Measurements from ENCODE around the gene TTC33. TPM values are rescaled to one million over a fixed set of nuclear protein-coding genes. Genes with fewer than 3 reads are reported as not detected.

Gene TTC33
- total and polyA plus RNA-seq, 2 experiments from 2014 or later = 8.0 to 9.0 TPM

GRCh38 chr5:40477856-40478546 is 277.8 kb downstream of the TTC33 start:
- peak overlapping the region; percentile 16; the same call in 1 of the 2 replicates for H3K27ac ChIP-seq
- H3K9me2 ChIP-seq (ENCODE audit: insufficient read depth) = no peaks in the 10 kb centered on the region
- peaks cover 25% of the 10 kb centered on the region for H3K4me1 ChIP-seq (ENCODE audit: insufficient read depth)
- H3K4me3 ChIP-seq = peak overlapping the region; percentile 17; the same call in 1 of the 2 replicates
- peak; percentile 84 for DNase-seq
- WGBS, 2 experiments (ENCODE audit: low coverage in 1 of 2, low lambda C conversion rate in 2 of 2, missing lambda C conversion rate in 2 of 2) = 7 to 9% methylated on average over 8 of the region's 8 CpGs
- H3F3A ChIP-seq (ENCODE audit: insufficient read depth) = peaks cover 20% of the 10 kb centered on the region
- H4K20me1 ChIP-seq (ENCODE audit: insufficient read depth) = no peaks in the 10 kb centered on the region
- H2AFZ ChIP-seq = no peak overlapping the region
- H3K27me3 ChIP-seq (replicated peaks; ENCODE audit: insufficient read depth) = 0 out of 2 replicates have a peak, but pooled peaks cover 2% of the 10 kb centered on the region
- H3K9ac ChIP-seq = no peak overlapping the region
- in situ Hi-C loops (cut with MboI) = no loop called here
- peak; percentile 89; the same call in 1 of the 2 replicates for TF ChIP-seq EZH2phosphoT487 (IDR thresholded peaks at IDR 0.05; ENCODE audit: insufficient read depth, low read depth)
- TF ChIP-seq EZH2 (IDR thresholded peaks at IDR 0.05; ENCODE audit: insufficient read depth, poor library complexity, severe bottlenecking) = no peak
- no peaks in the 10 kb centered on the region for H3K9me3 ChIP-seq (ENCODE audit: low read depth)
- H3K4me2 ChIP-seq (ENCODE audit: unreplicated experiment) = peak overlapping the region; percentile 56
- no peaks in the 10 kb centered on the region for H3K36me3 ChIP-seq (ENCODE audit: low read depth)
- H3K79me2 ChIP-seq (ENCODE audit: insufficient read depth) = no peaks in the 10 kb centered on the region

- 38 to 41% methylated on average over 3 of the region's 3 CpGs for WGBS, 2 experiments (ENCODE audit: low coverage in 1 of 2, low lambda C conversion rate in 2 of 2, missing lambda C conversion rate in 2 of 2)
- Histone ChIP-seq H3K4me3 (no peak overlapping the region), H3K27me3 (replicated peaks; ENCODE audit: insufficient read depth) (peaks cover 2% of the 10 kb centered on the region; the same call in 1 of the 2 replicates), H2AFZ (no peak overlapping the region), H3K9me2 (ENCODE audit: insufficient read depth) (no peaks in the 10 kb centered on the region), H3K9me3 (ENCODE audit: low read depth) (no peaks in the 10 kb centered on the region), H4K20me1 (ENCODE audit: insufficient read depth) (no peaks in the 10 kb centered on the region), H3F3A (ENCODE audit: insufficient read depth) (peaks cover 20% of the 10 kb centered on the region), H3K79me2 (ENCODE audit: insufficient read depth) (no peaks in the 10 kb centered on the region), H3K36me3 (ENCODE audit: low read depth) (no peaks in the 10 kb centered on the region), H3K9ac (no peak overlapping the region), H3K4me1 (ENCODE audit: insufficient read depth) (peaks cover 25% of the 10 kb centered on the region), H3K4me2 (ENCODE audit: unreplicated experiment) (no peak overlapping the region), H3K27ac (no peak overlapping the region)
- in situ Hi-C loops (cut with MboI) = no loop called here
- no peak for TF ChIP-seq EZH2 (IDR thresholded peaks at IDR 0.05; ENCODE audit: insufficient read depth, poor library complexity, severe bottlenecking)
- TF ChIP-seq EZH2phosphoT487 (IDR thresholded peaks at IDR 0.05; ENCODE audit: insufficient read depth, low read depth) = no peak
- DNase-seq = peak; percentile 69
Measured at GRCh38 chr5:40475561-40475960, 280.2 kb downstream of the TTC33 start.

DNA sequence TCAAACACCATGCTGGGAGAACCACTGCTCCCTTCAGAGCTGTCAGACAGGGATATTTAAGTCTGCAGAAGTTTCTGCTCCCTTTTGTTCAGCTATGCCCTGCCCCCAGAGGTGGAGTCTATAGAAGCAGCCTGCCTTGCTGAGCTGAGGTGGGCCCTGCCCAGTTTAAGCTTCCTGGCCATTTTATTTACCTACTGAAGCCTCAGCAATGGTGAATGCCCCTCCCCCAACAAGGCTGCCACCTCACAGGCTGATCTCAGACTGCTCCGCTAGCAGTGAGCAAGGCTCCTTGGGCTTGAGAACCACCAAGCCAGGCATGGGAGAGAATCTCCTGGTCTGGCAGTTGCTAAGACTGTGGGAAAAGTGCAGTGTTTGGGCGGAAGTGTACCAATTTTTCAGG is 281.5 kb downstream of the TTC33 start:
- Histone ChIP-seq H3K27ac (no peak overlapping the region), H3K4me3 (no peak overlapping the region), H3F3A (ENCODE audit: insufficient read depth) (peaks cover 20% of the 10 kb centered on the region), H3K9ac (no peak overlapping the region), H2AFZ (no peak overlapping the region), H3K27me3 (replicated peaks; ENCODE audit: insufficient read depth) (no peaks in the 10 kb centered on the region; the same call in 1 of the 2 replicates), H3K9me3 (ENCODE audit: low read depth) (no peaks in the 10 kb centered on the region), H3K4me2 (ENCODE audit: unreplicated experiment) (no peak overlapping the region), H3K9me2 (ENCODE audit: insufficient read depth) (no peaks in the 10 kb centered on the region), H3K4me1 (ENCODE audit: insufficient read depth) (peaks cover 25% of the 10 kb centered on the region), H3K36me3 (ENCODE audit: low read depth) (no peaks in the 10 kb centered on the region), H4K20me1 (ENCODE audit: insufficient read depth) (no peaks in the 10 kb centered on the region), H3K79me2 (ENCODE audit: insufficient read depth) (no peaks in the 10 kb centered on the region)
- no peak for DNase-seq
- TF ChIP-seq EZH2phosphoT487 (IDR thresholded peaks at IDR 0.05; ENCODE audit: insufficient read depth, low read depth) = no peak
- TF ChIP-seq EZH2 (IDR thresholded peaks at IDR 0.05; ENCODE audit: insufficient read depth, poor library complexity, severe bottlenecking) = no peak
- in situ Hi-C loops (cut with MboI) = no loop called here
- 83 to 98% methylated on average over 2 of the region's 2 CpGs for WGBS, 2 experiments (ENCODE audit: low coverage in 1 of 2, low lambda C conversion rate in 2 of 2, missing lambda C conversion rate in 2 of 2)

- no peak overlapping the region for H2AFZ ChIP-seq
- no peaks in the 10 kb centered on the region for H3K79me2 ChIP-seq (ENCODE audit: insufficient read depth)
- no peaks in the 10 kb centered on the region for H3K9me3 ChIP-seq (ENCODE audit: low read depth)
- WGBS, 2 experiments (ENCODE audit: low coverage in 1 of 2, low lambda C conversion rate in 2 of 2, missing lambda C conversion rate in 2 of 2) = 82 to 84% methylated on average over 1 of the region's 1 CpG
- H3K9ac ChIP-seq = no peak overlapping the region
- no peak for DNase-seq
- H3K27ac ChIP-seq = no peak overlapping the region
- TF ChIP-seq EZH2 (IDR thresholded peaks at IDR 0.05; ENCODE audit: insufficient read depth, poor library complexity, severe bottlenecking) (no peak), EZH2phosphoT487 (IDR thresholded peaks at IDR 0.05; ENCODE audit: insufficient read depth, low read depth) (no peak)
- in situ Hi-C loops (cut with MboI) = no loop called here
- H4K20me1 ChIP-seq (ENCODE audit: insufficient read depth) = no peaks in the 10 kb centered on the region
- H3K4me2 ChIP-seq (ENCODE audit: unreplicated experiment) = no peak overlapping the region
- H3K36me3 ChIP-seq (ENCODE audit: low read depth) = no peaks in the 10 kb centered on the region
- H3K4me3 ChIP-seq = no peak overlapping the region
- H3K9me2 ChIP-seq (ENCODE audit: insufficient read depth) = no peaks in the 10 kb centered on the region
- H3K4me1 ChIP-seq (ENCODE audit: insufficient read depth) = 0 out of 2 replicates have a peak, but pooled peaks cover 8% of the 10 kb centered on the region
- no peaks in the 10 kb centered on the region for H3F3A ChIP-seq (ENCODE audit: insufficient read depth)
- peaks cover 11% of the 10 kb centered on the region; the same call in 1 of the 2 replicates for H3K27me3 ChIP-seq (replicated peaks; ENCODE audit: insufficient read depth)
Measured at GRCh38 chr5:40465416-40465815, 290.3 kb downstream of the TTC33 start.

All from GM23248 (cell line).